Astrocyte (in vitro differentiated cells and primary cell): ENCODE results near the gene FTCD. TPM values are rescaled to one million over a fixed set of nuclear protein-coding genes. Genes with fewer than 3 reads are reported as not detected.
A peak's percentile ranks its signal among the peaks of the same experiment; 100 is the strongest.

Experiments used
- DNase-seq: peaks from one replicate; pipeline ENCODE4 v3.0.0-alpha.2; 2010; ENCODE audit warnings: low read depth
- FAIRE-seq: peaks from 2 replicates; lab custom pipeline; 2011; peaks lifted over from hg19 to GRCh38; lab: Jason Lieb, UNC
- H2AFZ ChIP-seq: 2 replicates; pipeline ENCODE4 v1.6.0; 2012; ENCODE audit warnings: low read depth, low read length, inconsistent platforms
- H3K27ac ChIP-seq: 2 replicates; pipeline ENCODE4 v1.5.1; 2011; ENCODE audit warnings: low read depth, low read length, inconsistent platforms
- H3K27me3 ChIP-seq: 2 replicates; pipeline ENCODE4 v1.6.0; 2011; ENCODE audit warnings: low read length, inconsistent platforms; ENCODE audit not compliant: insufficient read depth
- H3K36me3 ChIP-seq: 2 replicates; pipeline ENCODE4 v1.5.1; 2011; ENCODE audit warnings: low read length, inconsistent platforms; ENCODE audit not compliant: insufficient read depth
- H3K4me1 ChIP-seq: 2 replicates; pipeline ENCODE4 v1.5.1; 2011; ENCODE audit warnings: low read length, inconsistent platforms; ENCODE audit not compliant: insufficient read depth
- H3K4me2 ChIP-seq: 2 replicates; pipeline ENCODE4 v1.6.0; 2012; ENCODE audit warnings: low read length, inconsistent platforms
- H3K4me3 ChIP-seq: 2 replicates; pipeline ENCODE4 v1.5.1; 2011; ENCODE audit warnings: low read depth, mild to moderate bottlenecking, low read length, inconsistent platforms; ENCODE audit not compliant: insufficient read depth
- H3K79me2 ChIP-seq: 2 replicates; pipeline ENCODE4 v1.6.0; 2012; ENCODE audit warnings: mild to moderate bottlenecking, low read length, inconsistent platforms; ENCODE audit not compliant: insufficient read depth
- H3K9ac ChIP-seq: 2 replicates; pipeline ENCODE4 v1.6.0; 2012; ENCODE audit warnings: mild to moderate bottlenecking, low read length, inconsistent platforms
- H3K9me3 ChIP-seq: 2 replicates; pipeline ENCODE4 v1.5.1; 2012; ENCODE audit warnings: low read depth, mild to moderate bottlenecking, low read length, inconsistent platforms; ENCODE audit not compliant: insufficient read depth
- H4K20me1 ChIP-seq: 2 replicates; pipeline ENCODE4 v1.6.0; 2012; ENCODE audit warnings: low read length, inconsistent platforms; ENCODE audit not compliant: insufficient read depth
- H3K27ac Mint-ChIP-seq: one replicate; pipeline ENCODE4 v1.8.0; 2021; ENCODE audit warnings: mild to moderate bottlenecking, mixed read lengths; ENCODE audit not compliant: unreplicated experiment
- H3K27me3 Mint-ChIP-seq: one replicate; pipeline ENCODE4 v1.8.0; 2021; ENCODE audit warnings: low read depth, mixed read lengths; ENCODE audit not compliant: unreplicated experiment
- H3K36me3 Mint-ChIP-seq: one replicate; pipeline ENCODE4 v1.8.0; 2021; ENCODE audit warnings: low read depth, mixed read lengths; ENCODE audit not compliant: unreplicated experiment
- H3K4me1 Mint-ChIP-seq: one replicate; pipeline ENCODE4 v1.8.0; 2021; ENCODE audit warnings: low read depth, mixed read lengths; ENCODE audit not compliant: unreplicated experiment
- H3K4me3 Mint-ChIP-seq: one replicate; pipeline ENCODE4 v1.8.0; 2021; ENCODE audit warnings: mild to moderate bottlenecking, moderate library complexity, mixed read lengths; ENCODE audit not compliant: unreplicated experiment
- H3K9me3 Mint-ChIP-seq: one replicate; pipeline ENCODE4 v1.8.0; 2021; ENCODE audit warnings: mild to moderate bottlenecking, mixed read lengths; ENCODE audit not compliant: unreplicated experiment
- CTCF ChIP-seq: IDR thresholded peaks from 2 replicates; pipeline ENCODE4 v1.5.1; 2011; ENCODE audit warnings: low read depth, mild to moderate bottlenecking, inconsistent platforms, low read length, moderate library complexity; ENCODE audit not compliant: insufficient read depth
- EZH2 ChIP-seq: IDR thresholded peaks from 2 replicates; pipeline ENCODE4 v1.6.1; 2012; ENCODE audit warnings: mild to moderate bottlenecking, low read length, inconsistent platforms; ENCODE audit not compliant: insufficient read depth
- total RNA-seq: library from RNA; stranded (reverse); gene quantifications from 2 replicates; pipeline ENCODE4 v1.2.1, GENCODE V29; 2021

Gene FTCD
- total RNA-seq, 1 donor from 2014 or later = 1.9 TPM

GRCh38 chr21:46158666-46159300 is 3.4 kb upstream of the FTCD start:
- Histone ChIP-seq H3K27me3 (peaks cover 8% of the 10 kb centered on the region), H3K79me2 (no peaks in the 10 kb centered on the region), H3K4me3 (no peak overlapping the region), H3K36me3 (no peaks in the 10 kb centered on the region), H3K27ac (no peak overlapping the region), H3K9me3 (no peaks in the 10 kb centered on the region), H3K4me1 (no peaks in the 10 kb centered on the region), H3K4me2 (no peak overlapping the region), H3K9ac (no peak overlapping the region), H2AFZ (no peak overlapping the region), H4K20me1 (no peaks in the 10 kb centered on the region)
- Mint-ChIP-seq H3K9me3 (peaks cover 3% of the 10 kb centered on the region), H3K27ac (peak overlapping the region; percentile 18), H3K4me1 (no peaks in the 10 kb centered on the region), H3K4me3 (no peak overlapping the region), H3K36me3 (peaks cover 11% of the 10 kb centered on the region), H3K27me3 (no peaks in the 10 kb centered on the region)
- TF ChIP-seq CTCF (no peak), EZH2 (no peak)
- DNase-seq (no peak), FAIRE-seq (no peak)

- no peaks in the 10 kb centered on the region for H3K9me3 ChIP-seq
- no peak overlapping the region for H3K9ac ChIP-seq
- peaks cover 11% of the 10 kb centered on the region for H3K36me3 Mint-ChIP-seq
- H3K4me1 Mint-ChIP-seq = no peaks in the 10 kb centered on the region
- no peak for DNase-seq
- no peak overlapping the region for H3K4me2 ChIP-seq
- no peak overlapping the region for H3K27ac Mint-ChIP-seq
- no peak overlapping the region for H3K4me3 Mint-ChIP-seq
- no peak overlapping the region for H3K4me3 ChIP-seq
- peaks cover 3% of the 10 kb centered on the region for H3K27me3 ChIP-seq
- no peak for FAIRE-seq
- no peaks in the 10 kb centered on the region for H4K20me1 ChIP-seq
- no peaks in the 10 kb centered on the region for H3K27me3 Mint-ChIP-seq
- no peak overlapping the region for H2AFZ ChIP-seq
- no peak overlapping the region for H3K27ac ChIP-seq
- no peaks in the 10 kb centered on the region for H3K4me1 ChIP-seq
- H3K36me3 ChIP-seq = no peaks in the 10 kb centered on the region
- no peaks in the 10 kb centered on the region for H3K79me2 ChIP-seq
- peaks cover 3% of the 10 kb centered on the region for H3K9me3 Mint-ChIP-seq
- TF ChIP-seq CTCF (no peak), EZH2 (no peak)
Measured at GRCh38 chr21:46157987-46158451, 2.6 kb upstream of the FTCD start.

GRCh38 chr21:46157396-46157986 is 2.1 kb upstream of the FTCD start:
- H3K27me3 ChIP-seq = no peaks in the 10 kb centered on the region
- no peak overlapping the region for H3K4me2 ChIP-seq
- no peak overlapping the region for H2AFZ ChIP-seq
- no peaks in the 10 kb centered on the region for H3K79me2 ChIP-seq
- H3K4me1 ChIP-seq = no peaks in the 10 kb centered on the region
- H4K20me1 ChIP-seq = no peaks in the 10 kb centered on the region
- no peak for TF ChIP-seq CTCF
- no peak for TF ChIP-seq EZH2
- FAIRE-seq (no peak), DNase-seq (no peak)
- peaks cover 11% of the 10 kb centered on the region for H3K36me3 Mint-ChIP-seq
- H3K27ac Mint-ChIP-seq = no peak overlapping the region
- no peak overlapping the region for H3K27ac ChIP-seq
- H3K4me3 Mint-ChIP-seq = no peak overlapping the region
- peaks cover 3% of the 10 kb centered on the region for H3K9me3 Mint-ChIP-seq
- H3K9ac ChIP-seq = no peak overlapping the region
- peaks cover 1% of the 10 kb centered on the region for H3K4me1 Mint-ChIP-seq
- H3K36me3 ChIP-seq = no peaks in the 10 kb centered on the region
- no peaks in the 10 kb centered on the region for H3K9me3 ChIP-seq
- no peaks in the 10 kb centered on the region for H3K27me3 Mint-ChIP-seq
- no peak overlapping the region for H3K4me3 ChIP-seq
